Measurements from ENCODE around the gene CDK10.
"Not testable (repeated sequence)": the region's sequence is repeated elsewhere in the genome, so short reads cannot be mapped to it uniquely, and the experiment has no call there.

CDK10 gene

DNA sequence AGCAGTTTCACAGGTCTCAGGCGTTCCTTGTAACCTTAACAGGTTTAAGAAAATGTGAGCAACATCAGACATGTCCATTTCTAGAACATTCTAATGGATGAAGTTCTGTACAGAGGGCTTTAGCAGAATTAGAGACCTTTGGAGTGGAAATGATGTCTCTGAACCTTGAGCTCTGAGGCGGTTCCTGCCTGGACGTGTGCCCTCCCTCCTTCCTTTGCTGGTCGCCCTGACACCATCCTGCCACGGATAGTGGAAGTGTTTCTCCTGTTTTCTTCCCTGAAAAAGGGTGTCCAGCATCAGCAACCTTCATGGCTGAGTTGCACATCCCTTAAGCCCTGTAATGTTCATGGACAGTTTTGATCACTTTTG, 17.7 kb upstream of the CDK10 start:
- DNase-seq, result no peak

DNA sequence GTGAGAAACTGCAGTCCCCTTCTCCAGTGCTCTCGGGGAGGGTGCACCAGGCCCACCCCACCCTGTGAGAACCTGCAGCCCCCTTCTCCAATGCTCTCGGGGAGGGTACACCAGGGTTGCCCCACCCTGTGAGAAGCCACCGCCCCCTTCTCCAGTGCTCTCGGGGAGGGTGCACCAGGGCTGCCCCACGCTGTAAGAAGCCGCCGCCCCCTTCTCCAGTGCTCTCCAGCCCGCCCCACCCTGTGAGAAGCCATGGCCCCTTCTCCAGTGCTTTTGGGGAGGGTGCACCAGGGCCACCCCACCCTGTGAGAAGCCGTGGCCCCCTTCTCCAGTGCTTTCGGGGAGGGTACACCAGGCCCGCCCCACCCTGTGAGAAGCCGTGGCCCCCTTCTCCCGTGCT, 16.7 kb upstream of the CDK10 start:
- no peak for DNase-seq

- DNase-seq, result no peak
Measured at GRCh38 chr16:89670496-89671431, 15.7 kb upstream of the CDK10 start.

DNA sequence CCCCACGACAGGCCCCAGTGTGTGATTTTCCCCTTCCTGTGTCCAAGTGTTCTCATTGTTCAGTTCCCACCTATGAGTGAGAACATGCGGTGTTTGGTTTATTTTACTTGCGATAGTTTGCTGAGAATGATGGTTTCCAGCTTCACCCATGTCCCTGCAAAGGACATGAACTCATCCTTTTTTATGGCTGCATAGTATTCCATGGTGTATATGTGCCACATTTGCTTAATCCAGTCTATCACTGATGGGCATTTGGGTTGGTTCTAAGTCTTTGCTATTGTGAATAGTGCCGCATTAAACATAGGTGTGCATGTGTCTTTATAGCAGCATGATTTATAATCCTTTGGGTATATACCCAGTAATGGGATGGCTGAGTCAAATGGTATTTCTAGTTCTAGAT, 14.9 kb upstream of the CDK10 start:
- not testable (repeated sequence) for DNase-seq

- DNase-seq, result no peak
Measured at GRCh38 chr16:89672177-89672941, 14.1 kb upstream of the CDK10 start.

GRCh38 chr16:89678258-89678657, 8.2 kb upstream of the CDK10 start:
- DNase-seq, result no peak

DNA sequence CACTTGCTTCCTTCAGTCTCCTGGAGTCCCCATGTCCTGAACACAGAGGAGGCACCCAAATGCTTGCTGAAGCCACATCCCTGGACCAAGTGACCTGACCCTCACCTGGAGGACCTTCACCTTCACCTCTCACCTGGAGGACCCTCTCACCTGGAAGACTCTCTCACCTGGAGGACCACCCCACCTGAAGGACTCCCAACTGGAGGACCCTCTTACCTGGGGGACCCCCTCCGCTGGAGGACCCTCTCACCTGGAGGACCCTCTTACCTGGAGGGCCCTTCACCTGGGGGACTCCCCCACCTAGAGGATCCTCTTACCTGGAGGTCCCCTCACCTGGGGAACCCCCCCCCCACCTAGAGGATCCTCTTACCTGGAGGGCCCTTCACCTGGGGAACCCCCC, 573 bp upstream of the CDK10 start:
- no peak for DNase-seq

DNA sequence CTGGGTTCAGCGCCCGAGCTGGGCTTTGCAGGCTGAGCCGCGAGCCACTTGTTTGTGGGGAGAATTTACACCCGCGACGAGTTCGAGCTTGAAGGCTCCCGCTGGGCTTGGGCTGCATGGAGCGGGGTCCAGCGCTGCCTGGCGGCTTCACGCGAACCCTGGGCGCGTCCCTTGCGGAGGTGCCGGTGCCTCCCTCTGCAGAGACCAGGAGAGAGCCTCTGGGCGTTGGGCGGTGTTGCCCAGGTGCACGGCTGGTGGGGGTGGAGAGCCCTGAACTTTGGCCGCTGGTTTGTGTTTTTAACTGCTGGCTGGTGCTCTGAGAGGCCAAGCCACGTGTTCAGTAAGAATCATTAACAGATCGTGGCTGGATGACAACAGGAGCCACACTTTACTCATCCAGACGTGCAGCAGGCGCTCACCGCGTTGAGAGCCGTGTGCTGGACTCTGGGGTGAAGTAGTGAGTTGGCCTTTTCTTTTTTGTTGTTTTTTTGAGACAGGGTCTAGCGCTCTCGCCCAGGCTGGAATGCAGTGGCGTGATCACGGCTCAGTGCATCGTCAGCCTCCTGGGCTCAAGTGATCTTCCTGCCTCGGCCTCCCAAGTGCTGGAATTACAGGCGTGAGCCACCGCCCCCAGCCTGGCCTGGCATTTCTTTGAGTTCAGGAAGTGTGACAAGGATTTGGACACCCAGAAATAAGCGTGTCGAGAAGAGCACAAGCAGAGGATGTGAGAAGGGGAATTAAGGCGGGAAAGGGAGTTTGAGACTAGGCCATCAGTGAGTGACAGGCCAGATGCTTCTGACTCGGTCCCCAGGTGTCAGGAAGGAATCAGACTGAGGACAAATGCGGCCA, 827 bp downstream of the CDK10 start:
- peak; percentile 18 for DNase-seq

DNA sequence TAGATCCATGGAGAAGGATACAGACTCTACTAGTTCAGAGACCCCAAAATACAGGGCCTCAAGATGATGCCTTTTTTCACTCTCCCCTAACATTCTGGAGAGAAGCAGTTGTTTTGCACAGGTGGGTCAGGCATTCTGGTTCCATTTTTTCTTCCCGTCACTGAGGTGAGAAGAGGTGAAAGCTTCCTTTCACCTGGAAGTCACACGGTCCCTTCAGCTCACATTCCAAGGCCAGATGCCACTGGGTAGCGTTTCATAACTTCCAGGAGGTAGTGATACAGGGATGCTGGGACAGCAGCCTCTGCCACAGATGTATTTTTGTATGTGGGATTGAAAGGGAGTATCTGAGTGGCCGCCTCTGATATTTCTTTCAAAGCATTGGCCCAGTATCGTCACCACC, 1.9 kb downstream of the CDK10 start:
- no peak for DNase-seq

- DNase-seq, result no peak
Measured at GRCh38 chr16:89689142-89689541, 2.7 kb downstream of the CDK10 start.

DNA sequence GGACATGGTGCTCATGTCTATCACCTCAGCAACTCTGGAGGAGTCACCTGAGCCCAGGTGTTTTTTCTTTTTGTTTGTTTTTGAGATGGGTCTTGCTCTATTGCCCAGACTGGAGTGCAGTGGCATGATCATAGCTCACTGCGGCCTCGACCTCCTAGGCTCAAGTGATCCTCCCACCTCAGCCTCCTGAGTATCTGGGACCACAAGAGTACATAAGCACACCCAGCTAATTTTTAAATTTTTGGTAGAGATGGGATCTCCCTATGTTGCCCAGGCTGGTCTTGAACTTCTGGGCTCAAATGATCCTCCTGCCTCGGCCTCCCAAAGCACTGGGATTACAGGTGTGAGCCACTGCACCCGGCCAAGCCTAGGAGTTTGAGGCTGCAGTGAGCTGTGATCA, 3.1 kb downstream of the CDK10 start:
- not testable (repeated sequence) for DNase-seq

- no peak for DNase-seq
Measured at GRCh38 chr16:89690392-89690901, 4.0 kb downstream of the CDK10 start.

GRCh38 chr16:89691231-89691985, 4.9 kb downstream of the CDK10 start:
- DNase-seq, result no peak

GRCh38 chr16:89691986-89692569, 5.6 kb downstream of the CDK10 start:
- no peak for DNase-seq

- DNase-seq, result no peak
Measured at GRCh38 chr16:89693289-89693731, 6.8 kb downstream of the CDK10 start.

DNA sequence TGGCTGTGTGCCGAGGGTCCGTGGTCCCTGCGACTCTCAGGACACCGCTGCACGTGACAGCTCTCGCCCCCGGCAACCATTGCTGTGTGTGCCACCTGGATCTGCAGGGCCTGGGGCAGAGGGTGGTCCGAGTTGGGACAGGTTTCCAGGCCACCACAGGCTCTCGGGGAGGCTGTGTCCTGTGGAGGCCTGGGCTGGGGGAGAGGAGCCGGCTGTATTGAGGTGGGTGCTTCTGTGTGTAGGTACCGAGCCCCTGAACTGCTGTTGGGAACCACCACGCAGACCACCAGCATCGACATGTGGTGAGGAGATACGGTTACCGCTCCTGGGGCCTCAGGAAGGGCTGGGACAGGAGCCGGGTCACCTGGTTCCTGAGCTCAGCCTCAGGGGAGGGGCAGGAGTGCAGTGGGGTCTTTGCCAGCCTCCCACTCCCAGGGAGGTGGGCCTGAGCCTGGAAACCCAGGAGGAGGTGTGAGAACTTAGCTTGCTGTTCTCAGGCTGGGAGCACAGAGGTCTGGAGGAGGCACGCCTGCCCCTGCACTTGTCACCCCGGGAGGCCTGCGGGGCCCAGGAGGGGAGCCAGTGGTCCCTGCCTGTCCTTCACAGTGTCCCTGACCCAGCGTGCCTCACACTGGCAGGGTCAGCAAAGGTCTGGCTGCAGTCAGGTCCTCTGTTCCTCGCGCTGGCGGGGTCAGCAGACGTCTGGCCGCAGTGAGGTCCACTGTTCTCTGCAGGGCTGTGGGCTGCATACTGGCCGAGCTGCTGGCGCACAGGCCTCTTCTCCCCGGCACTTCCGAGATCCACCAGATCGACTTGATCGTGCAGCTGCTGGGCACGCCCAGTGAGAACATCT, 7.7 kb downstream of the CDK10 start:
- peak; percentile 64 for DNase-seq

DNA sequence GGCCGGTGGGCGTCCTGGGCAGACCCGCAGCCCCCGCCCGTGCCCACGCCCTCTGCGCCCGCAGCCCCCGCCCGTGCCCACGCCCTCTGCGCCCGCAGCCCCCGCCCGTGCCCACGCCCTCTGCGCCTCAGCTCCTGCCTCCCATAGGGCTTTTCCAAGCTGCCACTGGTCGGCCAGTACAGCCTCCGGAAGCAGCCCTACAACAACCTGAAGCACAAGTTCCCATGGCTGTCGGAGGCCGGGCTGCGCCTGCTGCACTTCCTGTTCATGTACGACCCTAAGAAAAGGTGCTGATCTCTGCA, 8.2 kb downstream of the CDK10 start:
- DNase-seq, result not testable (repeated sequence)

DNA sequence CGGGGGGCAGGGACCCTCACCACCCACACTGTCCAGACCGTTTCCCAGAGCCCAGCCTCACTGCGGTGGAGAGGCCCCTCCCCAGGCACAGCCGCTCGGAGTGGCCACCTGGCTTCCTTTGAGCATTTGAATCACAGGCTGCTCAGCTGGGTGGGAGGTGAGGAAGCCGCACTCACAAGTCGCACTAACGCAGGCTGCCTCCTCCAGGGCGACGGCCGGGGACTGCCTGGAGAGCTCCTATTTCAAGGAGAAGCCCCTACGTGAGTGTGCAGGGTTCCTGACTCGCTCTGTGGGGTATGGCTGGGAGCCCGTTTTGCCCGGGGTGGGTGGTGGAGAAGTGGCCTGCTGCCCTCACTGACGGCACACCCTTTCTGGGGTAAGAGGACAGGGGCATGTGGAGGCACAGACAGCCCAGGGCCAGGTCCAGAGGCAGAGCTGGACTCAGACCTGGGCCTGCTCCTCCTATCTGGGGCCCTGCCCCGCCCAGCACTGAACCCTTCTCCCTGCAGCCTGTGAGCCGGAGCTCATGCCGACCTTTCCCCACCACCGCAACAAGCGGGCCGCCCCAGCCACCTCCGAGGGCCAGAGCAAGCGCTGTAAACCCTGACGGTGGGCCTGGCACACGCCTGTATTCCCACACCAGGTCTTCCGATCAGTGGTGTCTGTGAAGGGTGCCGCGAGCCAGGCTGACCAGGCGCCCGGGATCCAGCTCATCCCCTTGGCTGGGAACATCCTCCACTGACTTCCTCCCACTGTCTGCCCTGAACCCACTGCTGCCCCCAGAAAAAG, 8.8 kb downstream of the CDK10 start:
- no peak for DNase-seq

- no peak for DNase-seq
Measured at GRCh38 chr16:89695875-89696669, 9.6 kb downstream of the CDK10 start.
